ENCODE measurements around the gene NAA38.

Gene NAA38

DNA sequence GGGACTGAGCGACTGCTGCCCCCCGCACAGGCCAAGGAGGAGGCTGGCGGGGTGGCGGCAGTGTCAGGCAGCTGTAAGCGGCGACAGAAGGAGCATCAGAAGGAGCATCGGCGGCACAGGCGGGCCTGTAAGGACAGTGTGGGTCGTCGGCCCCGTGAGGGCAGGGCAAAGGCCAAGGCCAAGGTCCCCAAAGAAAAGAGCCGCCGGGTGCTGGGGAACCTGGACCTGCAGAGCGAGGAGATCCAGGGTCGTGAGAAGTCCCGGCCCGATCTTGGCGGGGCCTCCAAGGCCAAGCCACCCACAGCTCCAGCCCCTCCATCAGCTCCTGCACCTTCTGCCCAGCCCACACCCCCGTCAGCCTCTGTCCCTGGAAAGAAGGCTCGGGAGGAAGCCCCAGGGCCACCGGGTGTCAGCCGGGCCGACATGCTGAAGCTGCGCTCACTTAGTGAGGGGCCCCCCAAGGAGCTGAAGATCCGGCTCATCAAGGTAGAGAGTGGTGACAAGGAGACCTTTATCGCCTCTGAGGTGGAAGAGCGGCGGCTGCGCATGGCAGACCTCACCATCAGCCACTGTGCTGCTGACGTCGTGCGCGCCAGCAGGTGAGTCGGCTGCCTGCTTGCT, 8.1 kb downstream of the NAA38 start:
- Histone ChIP-seq H3K9me3 (no peaks in the 10 kb centered on the region), H3K27ac (no peak overlapping the region), H3K4me1 (peaks cover 0 to 25% (median 21%) of the 10 kb centered on the region in 4 donors), H3K27me3 (no peaks in the 10 kb centered on the region), H3K36me3 (peaks cover 51 to 76% (median 71%) of the 10 kb centered on the region in 3 donors), H3K4me3 (no peak overlapping the region)
- intact Hi-C loops (cut with DNase I; ENCODE audit: low total_unique reads): loop anchor here (10.0 kb wide), 1 partner anchor 306 kb away; the partner anchor contains the start of gene PER1
- peak in 1 of 2 donors; percentile 65 for DNase-seq
- TF ChIP-seq, protein P1, sequence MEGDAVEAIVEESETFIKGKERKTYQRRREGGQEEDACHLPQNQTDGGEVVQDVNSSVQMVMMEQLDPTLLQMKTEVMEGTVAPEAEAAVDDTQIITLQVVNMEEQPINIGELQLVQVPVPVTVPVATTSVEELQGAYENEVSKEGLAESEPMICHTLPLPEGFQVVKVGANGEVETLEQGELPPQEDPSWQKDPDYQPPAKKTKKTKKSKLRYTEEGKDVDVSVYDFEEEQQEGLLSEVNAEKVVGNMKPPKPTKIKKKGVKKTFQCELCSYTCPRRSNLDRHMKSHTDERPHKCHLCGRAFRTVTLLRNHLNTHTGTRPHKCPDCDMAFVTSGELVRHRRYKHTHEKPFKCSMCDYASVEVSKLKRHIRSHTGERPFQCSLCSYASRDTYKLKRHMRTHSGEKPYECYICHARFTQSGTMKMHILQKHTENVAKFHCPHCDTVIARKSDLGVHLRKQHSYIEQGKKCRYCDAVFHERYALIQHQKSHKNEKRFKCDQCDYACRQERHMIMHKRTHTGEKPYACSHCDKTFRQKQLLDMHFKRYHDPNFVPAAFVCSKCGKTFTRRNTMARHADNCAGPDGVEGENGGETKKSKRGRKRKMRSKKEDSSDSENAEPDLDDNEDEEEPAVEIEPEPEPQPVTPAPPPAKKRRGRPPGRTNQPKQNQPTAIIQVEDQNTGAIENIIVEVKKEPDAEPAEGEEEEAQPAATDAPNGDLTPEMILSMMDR (IDR thresholded peaks at IDR 0.05): no peak

DNA sequence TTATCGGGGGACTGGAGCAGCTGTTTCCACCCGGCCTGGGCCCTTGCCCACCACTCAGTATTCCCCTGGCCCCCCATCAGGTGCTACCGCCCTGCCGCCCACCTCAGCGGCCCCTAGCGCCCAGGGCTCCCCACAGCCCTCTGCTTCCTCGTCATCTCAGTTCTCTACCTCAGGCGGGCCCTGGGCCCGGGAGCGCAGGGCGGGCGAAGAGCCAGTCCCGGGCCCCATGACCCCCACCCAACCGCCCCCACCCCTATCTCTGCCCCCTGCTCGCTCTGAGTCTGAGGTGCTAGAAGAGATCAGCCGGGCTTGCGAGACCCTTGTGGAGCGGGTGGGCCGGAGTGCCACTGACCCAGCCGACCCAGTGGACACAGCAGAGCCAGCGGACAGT, 8.6 kb downstream of the NAA38 start:
- Histone ChIP-seq H3K4me3 (no peak overlapping the region), H3K9me3 (no peaks in the 10 kb centered on the region), H3K4me1 (peaks cover 0 to 30% (median 22%) of the 10 kb centered on the region in 4 donors), H3K27me3 (no peaks in the 10 kb centered on the region), H3K27ac (no peak overlapping the region), H3K36me3 (peaks cover 51 to 72% (median 70%) of the 10 kb centered on the region in 3 donors)
- TF ChIP-seq, protein P1 (IDR thresholded peaks at IDR 0.05): no peak
- intact Hi-C loops (cut with DNase I; ENCODE audit: low total_unique reads): loop anchor here (10.0 kb wide), 1 partner anchor 306 kb away; the partner anchor contains the start of gene PER1
- DNase-seq: no peak

DNA sequence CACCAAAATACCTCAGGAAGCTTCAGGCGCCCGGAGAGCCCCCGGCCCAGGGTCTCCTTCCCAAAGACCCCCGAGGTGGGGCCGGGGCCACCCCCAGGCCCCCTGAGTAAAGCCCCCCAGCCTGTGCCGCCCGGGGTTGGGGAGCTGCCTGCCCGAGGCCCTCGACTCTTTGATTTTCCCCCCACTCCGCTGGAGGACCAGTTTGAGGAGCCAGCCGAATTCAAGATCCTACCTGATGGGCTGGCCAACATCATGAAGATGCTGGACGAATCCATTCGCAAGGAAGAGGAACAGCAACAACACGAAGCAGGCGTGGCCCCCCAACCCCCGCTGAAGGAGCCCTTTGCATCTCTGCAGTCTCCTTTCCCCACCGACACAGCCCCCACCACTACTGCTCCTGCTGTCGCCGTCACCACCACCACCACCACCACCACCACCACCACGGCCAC, 9.2 kb downstream of the NAA38 start:
- H3K4me1 ChIP-seq: peaks cover 0 to 36% (median 25%) of the 10 kb centered on the region in 4 donors
- H3K4me3 ChIP-seq: no peak overlapping the region
- H3K27ac ChIP-seq: no peak overlapping the region
- intact Hi-C loops (cut with DNase I; ENCODE audit: low total_unique reads): loop anchor here (10.0 kb wide), 1 partner anchor 307 kb away; the partner anchor contains the start of gene PER1
- H3K9me3 ChIP-seq: no peaks in the 10 kb centered on the region
- DNase-seq: peak in 1 of 2 donors; percentile 66
- H3K36me3 ChIP-seq: peaks cover 50 to 67% (median 65%) of the 10 kb centered on the region in 3 donors
- TF ChIP-seq, protein P1 (IDR thresholded peaks at IDR 0.05): no peak
- no peaks in the 10 kb centered on the region for H3K27me3 ChIP-seq

DNA sequence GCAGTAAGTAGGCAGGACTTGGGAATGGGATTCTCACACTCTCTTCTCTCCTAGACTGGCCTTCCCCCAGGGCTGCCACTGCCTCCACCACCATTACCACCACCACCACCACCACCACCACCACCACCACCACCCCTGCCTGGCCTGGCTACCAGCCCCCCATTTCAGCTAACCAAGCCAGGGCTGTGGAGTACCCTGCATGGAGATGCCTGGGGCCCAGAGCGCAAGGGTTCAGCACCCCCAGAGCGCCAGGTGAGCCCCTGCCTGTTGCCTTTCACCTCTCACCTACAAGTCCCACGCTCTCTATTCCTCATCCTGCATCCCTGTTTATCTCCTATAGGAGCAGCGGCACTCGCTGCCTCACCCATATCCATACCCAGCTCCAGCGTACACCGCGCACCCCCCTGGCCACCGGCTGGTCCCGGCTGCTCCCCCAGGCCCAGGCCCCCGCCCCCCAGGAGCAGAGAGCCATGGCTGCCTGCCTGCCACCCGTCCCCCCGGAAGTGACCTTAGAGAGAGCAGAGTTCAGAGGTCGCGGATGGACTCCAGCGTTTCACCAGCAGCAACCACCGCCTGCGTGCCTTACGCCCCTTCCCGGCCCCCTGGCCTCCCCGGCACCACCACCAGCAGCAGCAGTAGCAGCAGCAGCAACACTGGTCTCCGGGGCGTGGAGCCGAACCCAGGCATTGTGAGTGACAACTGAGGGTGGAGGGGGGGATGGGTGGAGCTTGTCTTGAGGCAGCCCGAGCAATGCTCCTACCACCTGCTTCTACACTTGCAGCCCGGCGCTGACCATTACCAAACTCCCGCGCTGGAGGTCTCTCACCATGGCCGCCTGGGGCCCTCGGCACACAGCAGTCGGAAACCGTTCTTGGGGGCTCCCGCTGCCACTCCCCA, 10.3 kb downstream of the NAA38 start:
- no peaks in the 10 kb centered on the region for H3K27me3 ChIP-seq
- peaks cover 42 to 58% (median 56%) of the 10 kb centered on the region in 3 donors for H3K36me3 ChIP-seq
- peaks cover 0 to 42% (median 26%) of the 10 kb centered on the region in 4 donors for H3K4me1 ChIP-seq
- TF ChIP-seq, protein P1 (IDR thresholded peaks at IDR 0.05): no peak
- no peak overlapping the region for H3K27ac ChIP-seq
- intact Hi-C loops (cut with DNase I; ENCODE audit: low total_unique reads): loop anchor here (10.0 kb wide), 1 partner anchor 308 kb away; the partner anchor contains the start of gene PER1
- no peak overlapping the region for H3K4me3 ChIP-seq
- DNase-seq: peak in 1 of 2 donors; percentile 67
- H3K9me3 ChIP-seq: no peaks in the 10 kb centered on the region

DNA sequence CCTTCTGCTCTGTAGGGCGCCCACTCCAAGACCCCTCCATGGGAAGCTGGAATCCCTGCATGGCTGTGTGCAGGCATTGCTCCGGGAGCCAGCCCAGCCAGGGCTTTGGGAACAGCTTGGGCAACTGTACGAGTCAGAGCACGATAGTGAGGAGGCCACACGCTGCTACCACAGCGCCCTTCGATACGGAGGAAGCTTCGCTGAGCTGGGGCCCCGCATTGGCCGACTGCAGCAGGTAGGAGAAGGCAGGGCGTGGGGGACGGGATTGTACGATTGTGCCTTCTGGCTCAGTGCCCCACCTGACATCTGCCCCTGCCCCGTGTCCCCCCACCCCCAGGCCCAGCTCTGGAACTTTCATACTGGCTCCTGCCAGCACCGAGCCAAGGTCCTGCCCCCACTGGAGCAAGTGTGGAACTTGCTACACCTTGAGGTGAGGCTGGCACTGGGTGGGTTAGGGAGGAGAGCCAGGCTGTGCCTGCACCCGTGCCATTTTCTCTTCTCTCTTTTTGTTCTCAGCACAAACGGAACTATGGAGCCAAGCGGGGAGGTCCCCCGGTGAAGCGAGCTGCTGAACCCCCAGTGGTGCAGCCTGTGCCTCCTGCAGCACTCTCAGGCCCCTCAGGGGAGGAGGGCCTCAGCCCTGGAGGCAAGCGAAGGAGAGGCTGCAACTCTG, 11.2 kb downstream of the NAA38 start:
- Histone ChIP-seq H3K9me3 (no peaks in the 10 kb centered on the region), H3K27me3 (no peaks in the 10 kb centered on the region), H3K36me3 (peaks cover 42 to 57% (median 54%) of the 10 kb centered on the region in 3 donors), H3K4me1 (peaks cover 3 to 41% (median 24%) of the 10 kb centered on the region in 4 donors), H3K27ac (peak overlapping the region in 1 of 2 donors; percentile 89), H3K4me3 (no peak overlapping the region)
- intact Hi-C loops (cut with DNase I; ENCODE audit: low total_unique reads): loop anchor here (10.0 kb wide), 1 partner anchor 309 kb away; the partner anchor contains the start of gene PER1
- DNase-seq: peak in 1 of 2 donors; percentile 62
- TF ChIP-seq, protein P1 (IDR thresholded peaks at IDR 0.05): no peak

All from tibial artery (tissue), 4 donors.